Cardiac fibroblast (primary cell): ENCODE data around the gene PRODH.
"Not testable (repeated sequence)": the region's sequence is repeated elsewhere in the genome, so short reads cannot be mapped to it uniquely, and the experiment has no call there.

Source experiments
- DNase-seq, 2 donors: peaks; one replicate each; pipeline versions ENCODE4 v3.0.0 to v3.0.0-alpha.2; 2010; ENCODE audit warnings: low read depth in 2 of 2
- H3K4me3 ChIP-seq, 2 donors: replicated peaks in 1 of 2; 1 replicate in 1 of 2; 2 replicates in 1 of 2; pipeline ENCODE4 v1.5.1; 2011; ENCODE audit warnings: low read depth in 2 of 2, low read length in 2 of 2, mild to moderate bottlenecking in 2 of 2, moderate library complexity in 1 of 2
- TF ChIP-seq, protein P1 (sequence below): IDR thresholded peaks from one replicate; pipeline ENCODE4 v1.5.1; 2011; ENCODE audit warnings: low read depth, mild to moderate bottlenecking, low read length, inconsistent platforms

PRODH gene

DNA sequence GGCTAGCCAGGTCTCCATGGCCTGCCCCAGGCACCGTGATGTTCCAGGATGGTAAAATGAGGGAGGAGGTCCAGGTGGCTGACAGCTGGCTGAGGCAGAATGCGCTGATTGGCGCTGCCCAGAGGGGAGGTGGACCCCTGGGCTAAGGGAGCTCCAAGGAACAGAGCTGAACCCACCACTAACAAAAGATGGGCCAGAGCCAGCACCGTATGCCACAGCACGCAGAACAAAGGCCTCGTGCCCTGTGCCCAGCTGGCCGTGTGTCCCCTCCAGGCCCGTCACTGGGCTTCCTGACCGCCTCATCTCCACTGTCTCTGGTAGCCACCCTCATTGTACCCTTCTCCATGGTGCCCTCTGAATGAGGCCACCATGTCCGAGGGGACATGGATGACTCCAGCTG is 19.6 kb upstream of the PRODH start:
- DNase-seq: no peak
- TF ChIP-seq, protein P1, sequence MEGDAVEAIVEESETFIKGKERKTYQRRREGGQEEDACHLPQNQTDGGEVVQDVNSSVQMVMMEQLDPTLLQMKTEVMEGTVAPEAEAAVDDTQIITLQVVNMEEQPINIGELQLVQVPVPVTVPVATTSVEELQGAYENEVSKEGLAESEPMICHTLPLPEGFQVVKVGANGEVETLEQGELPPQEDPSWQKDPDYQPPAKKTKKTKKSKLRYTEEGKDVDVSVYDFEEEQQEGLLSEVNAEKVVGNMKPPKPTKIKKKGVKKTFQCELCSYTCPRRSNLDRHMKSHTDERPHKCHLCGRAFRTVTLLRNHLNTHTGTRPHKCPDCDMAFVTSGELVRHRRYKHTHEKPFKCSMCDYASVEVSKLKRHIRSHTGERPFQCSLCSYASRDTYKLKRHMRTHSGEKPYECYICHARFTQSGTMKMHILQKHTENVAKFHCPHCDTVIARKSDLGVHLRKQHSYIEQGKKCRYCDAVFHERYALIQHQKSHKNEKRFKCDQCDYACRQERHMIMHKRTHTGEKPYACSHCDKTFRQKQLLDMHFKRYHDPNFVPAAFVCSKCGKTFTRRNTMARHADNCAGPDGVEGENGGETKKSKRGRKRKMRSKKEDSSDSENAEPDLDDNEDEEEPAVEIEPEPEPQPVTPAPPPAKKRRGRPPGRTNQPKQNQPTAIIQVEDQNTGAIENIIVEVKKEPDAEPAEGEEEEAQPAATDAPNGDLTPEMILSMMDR: no peak

DNA sequence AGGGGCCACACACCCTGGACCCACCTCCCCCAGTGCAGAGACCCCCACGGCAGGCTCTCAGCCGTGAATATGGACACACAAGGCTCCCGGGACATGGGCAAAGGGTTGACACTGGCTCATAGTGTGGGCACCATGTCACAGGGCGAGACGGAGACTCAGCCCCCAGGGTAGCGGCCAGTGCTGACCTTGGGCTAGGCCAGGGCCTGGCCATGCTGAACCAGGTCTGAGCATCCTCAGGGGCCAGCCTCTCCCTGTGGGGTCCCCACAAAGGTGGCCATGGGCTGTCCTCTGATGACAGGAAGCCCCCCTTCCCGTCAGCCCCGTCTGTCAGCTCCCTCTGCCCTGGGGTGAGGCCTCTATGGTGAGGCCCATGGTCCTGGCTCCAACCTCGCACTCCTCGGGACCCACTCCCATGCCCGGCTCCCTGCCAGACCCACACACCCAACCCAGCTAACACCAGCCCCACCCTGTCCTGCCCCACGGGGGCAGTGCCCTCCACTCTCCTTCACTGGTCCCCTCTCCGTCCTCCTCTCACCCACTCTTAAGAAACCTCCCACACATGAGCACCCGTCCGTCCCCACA is 19.0 kb upstream of the PRODH start:
- TF ChIP-seq, protein P1: no peak
- no peak for DNase-seq
- no peak overlapping the region for H3K4me3 ChIP-seq

More for the DNA sequence above, 19.6 kb upstream of the PRODH start:
- no peak overlapping the region for H3K4me3 ChIP-seq

DNA sequence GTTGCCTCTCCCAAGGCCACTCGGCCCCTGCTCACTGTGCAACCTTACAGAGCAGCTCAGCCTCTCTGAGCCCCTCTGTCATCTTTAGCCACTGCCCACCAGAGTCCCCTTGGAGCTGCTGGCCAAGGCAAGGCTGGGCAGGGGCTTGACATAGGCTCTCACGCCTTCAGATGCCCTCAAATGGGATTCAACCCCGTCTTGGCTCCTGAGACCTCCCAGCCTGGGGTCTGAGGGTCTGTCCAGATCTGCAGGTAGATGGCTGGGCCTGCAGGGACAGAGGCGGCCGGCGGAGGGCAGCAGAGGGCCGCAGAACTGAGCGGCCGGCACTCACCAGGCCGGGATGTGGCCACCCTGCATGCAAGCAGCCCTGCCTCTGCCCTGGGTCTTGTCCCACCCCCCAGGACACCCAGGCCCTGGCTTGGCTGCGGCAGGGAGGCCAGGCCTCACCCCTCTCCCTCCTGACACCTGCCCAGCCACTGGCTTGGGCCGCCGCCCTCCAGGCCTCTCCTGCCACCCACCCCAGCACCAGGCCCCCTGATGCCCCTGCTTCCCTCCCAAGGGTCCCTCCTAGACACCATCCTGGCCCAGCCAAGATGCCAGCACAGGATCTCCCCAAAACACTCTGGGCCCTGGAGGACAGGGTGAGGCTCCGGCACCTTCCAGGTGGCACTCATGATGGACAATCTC is 18.4 kb upstream of the PRODH start:
- TF ChIP-seq, protein P1: peak; percentile 86
- peak; percentile 54 to 61 for DNase-seq
- not testable (repeated sequence) for H3K4me3 ChIP-seq

DNA sequence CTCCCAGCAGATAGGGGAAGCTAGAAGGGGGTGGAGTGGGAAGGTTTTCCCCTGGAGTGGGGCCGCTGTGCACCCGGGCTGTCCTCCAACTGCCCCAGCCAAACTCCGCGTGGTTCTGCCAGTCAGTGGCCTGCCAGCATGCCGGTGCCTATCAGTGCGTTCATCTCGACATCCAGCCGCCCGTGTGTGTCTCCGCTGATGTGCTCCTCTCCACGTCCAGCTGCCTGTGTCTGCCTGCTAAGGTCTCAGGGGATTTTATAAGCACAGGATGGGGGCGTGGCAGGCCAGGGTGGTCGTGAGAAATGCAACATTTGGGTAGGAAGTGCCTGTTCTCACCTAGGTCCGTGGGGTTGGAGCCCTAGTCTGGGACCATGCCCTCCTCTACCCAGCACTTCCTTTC is 17.0 kb upstream of the PRODH start:
- not testable (repeated sequence) for H3K4me3 ChIP-seq, DNase-seq

DNA sequence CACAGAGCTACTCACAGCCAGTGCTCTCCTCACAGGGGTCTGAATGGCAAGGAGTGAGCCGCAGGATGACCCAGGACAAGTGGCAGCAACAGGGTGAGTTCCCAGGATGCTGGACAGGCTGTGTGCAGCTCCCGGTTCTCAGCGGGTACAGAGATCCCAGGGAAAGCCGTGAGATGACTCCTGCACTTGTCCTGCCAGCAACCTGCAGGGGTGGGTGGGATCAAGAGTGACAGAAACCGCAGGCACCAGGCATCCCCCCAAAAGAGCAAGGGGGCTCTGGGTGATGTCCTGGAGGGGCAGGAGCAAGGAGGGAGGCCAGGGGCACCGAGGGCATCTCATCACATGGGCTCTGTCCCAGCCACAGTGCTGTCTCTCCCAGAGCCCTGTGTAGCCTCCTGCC is 15.9 kb upstream of the PRODH start:
- no peak for DNase-seq
- TF ChIP-seq, protein P1: no peak
- no peak overlapping the region for H3K4me3 ChIP-seq

DNA sequence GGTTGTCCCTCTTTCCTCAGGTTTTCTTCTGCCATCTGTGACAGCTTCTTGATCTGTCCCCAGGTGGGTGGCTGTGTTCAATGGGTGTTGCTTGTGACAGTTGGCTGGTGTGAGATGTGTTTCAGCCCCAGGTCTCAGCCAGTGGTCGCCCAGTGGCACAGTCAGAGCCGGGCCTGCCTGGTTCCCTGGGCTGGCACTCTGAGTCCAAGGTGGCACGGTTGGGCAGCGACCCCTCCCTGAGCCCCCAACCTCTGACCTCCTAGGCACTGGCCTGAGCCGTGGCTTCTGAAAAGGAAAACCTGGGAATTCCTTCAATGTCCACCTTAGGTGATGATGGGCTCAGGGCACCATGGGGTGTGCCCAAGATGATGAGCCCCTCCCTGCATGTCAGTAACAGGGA is 14.0 kb upstream of the PRODH start:
- TF ChIP-seq, protein P1: no peak
- DNase-seq: no peak

DNA sequence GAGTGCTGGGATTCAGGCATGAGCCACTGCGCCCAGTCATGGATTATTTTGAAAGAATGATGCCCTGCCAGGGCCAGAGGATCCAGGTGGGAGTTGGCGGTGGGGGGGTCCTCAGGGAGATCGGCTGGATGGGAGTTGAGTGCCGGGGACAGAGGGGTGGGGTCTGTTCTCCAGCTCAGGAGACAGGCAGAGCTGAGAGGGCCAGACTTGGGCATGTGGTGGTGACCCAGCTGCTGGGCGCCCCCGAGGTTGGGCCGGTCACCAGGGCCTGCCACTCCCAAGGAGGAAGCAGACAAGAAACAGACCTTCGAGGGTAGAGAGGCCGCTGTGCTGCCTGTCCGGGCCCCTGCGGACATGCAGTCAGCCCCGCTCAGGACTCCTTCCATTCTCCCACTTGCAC is 11.8 kb upstream of the PRODH start:
- DNase-seq: no peak
- TF ChIP-seq, protein P1: no peak
- H3K4me3 ChIP-seq: no peak overlapping the region

More for the DNA sequence above, 14.0 kb upstream of the PRODH start:
- H3K4me3 ChIP-seq: no peak overlapping the region

DNA sequence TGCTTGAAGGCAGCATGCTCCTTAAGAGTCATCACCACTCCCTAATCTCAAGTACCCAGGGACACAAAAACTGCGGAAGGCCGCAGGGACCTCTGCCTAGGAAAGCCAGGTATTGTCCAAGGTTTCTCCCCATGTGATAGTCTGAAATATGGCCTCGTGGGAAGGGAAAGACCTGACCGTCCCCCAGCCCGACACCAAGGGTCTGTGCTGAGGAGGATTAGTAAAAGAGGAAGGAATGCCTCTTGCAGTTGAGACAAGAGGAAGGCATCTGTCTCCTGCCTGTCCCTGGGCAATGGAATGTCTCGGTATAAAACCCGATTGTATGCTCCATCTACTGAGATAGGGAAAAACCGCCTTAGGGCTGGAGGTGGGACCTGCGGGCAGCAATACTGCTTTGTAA is 11.0 kb upstream of the PRODH start:
- not testable (repeated sequence) for DNase-seq, H3K4me3 ChIP-seq

DNA sequence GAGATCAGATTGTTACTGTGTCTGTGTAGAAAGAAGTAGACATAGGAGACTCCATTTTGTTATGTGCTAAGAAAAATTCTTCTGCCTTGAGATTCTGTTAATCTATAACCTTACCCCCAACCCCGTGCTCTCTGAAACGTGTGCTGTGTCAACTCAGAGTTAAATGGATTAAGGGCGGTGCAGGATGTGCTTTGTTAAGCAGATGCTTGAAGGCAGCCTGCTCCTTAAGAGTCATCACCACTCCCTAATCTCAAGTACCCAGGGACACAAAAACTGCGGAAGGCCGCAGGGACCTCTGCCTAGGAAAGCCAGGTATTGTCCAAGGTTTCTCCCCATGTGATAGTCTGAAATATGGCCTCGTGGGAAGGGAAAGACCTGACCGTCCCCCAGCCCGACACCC is 2.6 kb upstream of the PRODH start:
- not testable (repeated sequence) for H3K4me3 ChIP-seq, DNase-seq

DNA sequence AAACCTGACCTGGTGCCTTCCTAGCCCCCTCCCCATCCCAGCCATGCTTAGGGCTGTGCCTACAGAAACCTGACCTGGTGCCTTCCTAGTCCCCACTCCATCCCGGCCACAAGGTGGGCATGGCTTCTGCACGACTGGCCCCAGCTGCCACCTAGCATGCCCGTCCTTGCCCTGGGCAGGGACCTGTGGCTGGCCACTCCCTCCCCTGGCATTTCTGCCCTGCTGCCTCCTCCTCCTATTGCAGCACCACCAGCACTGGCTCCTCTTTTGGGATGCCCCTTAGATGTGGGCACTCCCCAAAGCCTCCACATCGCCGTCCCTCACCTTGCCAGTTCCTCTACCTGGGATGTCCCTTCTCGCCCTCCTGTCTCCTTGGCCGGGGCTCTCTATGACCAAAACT is 1.4 kb downstream of the PRODH start:
- H3K4me3 ChIP-seq, DNase-seq: not testable (repeated sequence)
